ENCODE data around the gene EPHB1. TPM values are rescaled to one million over a fixed set of nuclear protein-coding genes. Genes with fewer than 3 reads are reported as not detected.
"Not testable (repeated sequence)": the region's sequence is repeated elsewhere in the genome, so short reads cannot be mapped to it uniquely, and the experiment has no call there.

The EPHB1 gene
- total RNA-seq, 1 donor from 2014 or later, result 0.43 TPM

- intact Hi-C loops (cut with micrococcal nuclease), result no loop called here
Measured at GRCh38 chr3:134937256-134938028, 142.4 kb downstream of the EPHB1 start.

- intact Hi-C loops (cut with micrococcal nuclease), result no loop called here
Measured at GRCh38 chr3:134938029-134938525, 143.0 kb downstream of the EPHB1 start.

- intact Hi-C loops (cut with micrococcal nuclease), result no loop called here
Measured at GRCh38 chr3:134939978-134940377, 144.9 kb downstream of the EPHB1 start.

- intact Hi-C loops (cut with micrococcal nuclease), result no loop called here
Measured at GRCh38 chr3:134941820-134942219, 146.8 kb downstream of the EPHB1 start.

GRCh38 chr3:134944429-134944828, 149.4 kb downstream of the EPHB1 start:
- intact Hi-C loops (cut with micrococcal nuclease), result no loop called here

- intact Hi-C loops (cut with micrococcal nuclease), result no loop called here
Measured at GRCh38 chr3:134949150-134949549, 154.1 kb downstream of the EPHB1 start.

- intact Hi-C loops (cut with micrococcal nuclease), result no loop called here
Measured at GRCh38 chr3:134952371-134952770, 157.3 kb downstream of the EPHB1 start.

- intact Hi-C loops (cut with micrococcal nuclease), result no loop called here
Measured at GRCh38 chr3:134955874-134956273, 160.8 kb downstream of the EPHB1 start.

- intact Hi-C loops (cut with micrococcal nuclease), result no loop called here
Measured at GRCh38 chr3:134956395-134956794, 161.3 kb downstream of the EPHB1 start.

GRCh38 chr3:134956844-134957243, 161.8 kb downstream of the EPHB1 start:
- intact Hi-C loops (cut with micrococcal nuclease), result no loop called here

- intact Hi-C loops (cut with micrococcal nuclease), result no loop called here
Measured at GRCh38 chr3:134959516-134959915, 164.5 kb downstream of the EPHB1 start.

- intact Hi-C loops (cut with micrococcal nuclease), result no loop called here
Measured at GRCh38 chr3:134964226-134964625, 169.2 kb downstream of the EPHB1 start.

GRCh38 chr3:134965865-134966481, 170.9 kb downstream of the EPHB1 start:
- intact Hi-C loops (cut with micrococcal nuclease), result no loop called here

- intact Hi-C loops (cut with micrococcal nuclease), result no loop called here
Measured at GRCh38 chr3:134970895-134971294, 175.8 kb downstream of the EPHB1 start.

GRCh38 chr3:134971306-134971705, 176.2 kb downstream of the EPHB1 start:
- intact Hi-C loops (cut with micrococcal nuclease), result no loop called here

- intact Hi-C loops (cut with micrococcal nuclease), result not testable (repeated sequence)
Measured at GRCh38 chr3:134971907-134972306, 176.8 kb downstream of the EPHB1 start.

- intact Hi-C loops (cut with micrococcal nuclease), result no loop called here
Measured at GRCh38 chr3:134972836-134973455, 177.9 kb downstream of the EPHB1 start.

- intact Hi-C loops (cut with micrococcal nuclease), result no loop called here
Measured at GRCh38 chr3:134974624-134975023, 179.6 kb downstream of the EPHB1 start.

- intact Hi-C loops (cut with micrococcal nuclease), result no loop called here
Measured at GRCh38 chr3:134976948-134977347, 181.9 kb downstream of the EPHB1 start.

- intact Hi-C loops (cut with micrococcal nuclease), result no loop called here
Measured at GRCh38 chr3:134978658-134979057, 183.6 kb downstream of the EPHB1 start.

GRCh38 chr3:134985864-134986715, 191.0 kb downstream of the EPHB1 start:
- intact Hi-C loops (cut with micrococcal nuclease), result no loop called here
